Measurements from ENCODE around the gene IFI30.
"Not testable (repeated sequence)": the region's sequence is repeated elsewhere in the genome, so short reads cannot be mapped to it uniquely, and the experiment has no call there.

IFI30 gene

DNA sequence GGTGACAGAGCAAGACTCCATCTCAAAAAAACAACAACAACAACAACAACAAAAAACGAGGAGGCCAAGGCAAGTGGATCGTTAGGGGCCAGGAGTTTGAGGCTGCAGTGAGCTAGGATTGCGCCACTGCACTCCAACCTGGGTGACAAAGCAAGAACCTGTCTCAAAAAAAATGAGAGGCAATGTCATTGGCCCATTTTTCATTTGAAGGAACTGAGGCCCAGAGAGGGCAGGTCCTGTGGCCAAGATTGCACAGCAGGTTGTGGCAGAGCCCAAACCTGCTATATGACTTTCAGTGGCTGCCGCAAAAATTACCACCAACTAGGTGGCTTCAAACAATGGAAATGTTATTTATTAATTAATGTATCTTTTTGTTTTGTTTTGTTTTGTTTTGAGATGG is 15.1 kb upstream of the IFI30 start:
- peaks cover 9% of the 10 kb centered on the region for H3K79me2 ChIP-seq
- no peak overlapping the region for H3K4me2 ChIP-seq (ENCODE audit: low read length)
- no peak overlapping the region for H3K4me3 ChIP-seq (ENCODE audit: low read depth, low read length)
- TF ChIP-seq, protein P1, sequence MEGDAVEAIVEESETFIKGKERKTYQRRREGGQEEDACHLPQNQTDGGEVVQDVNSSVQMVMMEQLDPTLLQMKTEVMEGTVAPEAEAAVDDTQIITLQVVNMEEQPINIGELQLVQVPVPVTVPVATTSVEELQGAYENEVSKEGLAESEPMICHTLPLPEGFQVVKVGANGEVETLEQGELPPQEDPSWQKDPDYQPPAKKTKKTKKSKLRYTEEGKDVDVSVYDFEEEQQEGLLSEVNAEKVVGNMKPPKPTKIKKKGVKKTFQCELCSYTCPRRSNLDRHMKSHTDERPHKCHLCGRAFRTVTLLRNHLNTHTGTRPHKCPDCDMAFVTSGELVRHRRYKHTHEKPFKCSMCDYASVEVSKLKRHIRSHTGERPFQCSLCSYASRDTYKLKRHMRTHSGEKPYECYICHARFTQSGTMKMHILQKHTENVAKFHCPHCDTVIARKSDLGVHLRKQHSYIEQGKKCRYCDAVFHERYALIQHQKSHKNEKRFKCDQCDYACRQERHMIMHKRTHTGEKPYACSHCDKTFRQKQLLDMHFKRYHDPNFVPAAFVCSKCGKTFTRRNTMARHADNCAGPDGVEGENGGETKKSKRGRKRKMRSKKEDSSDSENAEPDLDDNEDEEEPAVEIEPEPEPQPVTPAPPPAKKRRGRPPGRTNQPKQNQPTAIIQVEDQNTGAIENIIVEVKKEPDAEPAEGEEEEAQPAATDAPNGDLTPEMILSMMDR (IDR thresholded peaks at IDR 0.05) = no peak
- no peak overlapping the region for H2AFZ ChIP-seq
- H3K27me3 ChIP-seq (ENCODE audit: control insufficient read depth, insufficient read depth, low read length) = no peaks in the 10 kb centered on the region
- no peak overlapping the region for H3K27ac ChIP-seq
- H3K4me1 ChIP-seq = peaks cover 30% of the 10 kb centered on the region
- no peaks in the 10 kb centered on the region for H3K9me3 ChIP-seq (ENCODE audit: control insufficient read depth, low read length)
- no peaks in the 10 kb centered on the region for H3K36me3 ChIP-seq (ENCODE audit: control insufficient read depth, insufficient read depth, low read length)
- H3K9ac ChIP-seq = no peak overlapping the region

DNA sequence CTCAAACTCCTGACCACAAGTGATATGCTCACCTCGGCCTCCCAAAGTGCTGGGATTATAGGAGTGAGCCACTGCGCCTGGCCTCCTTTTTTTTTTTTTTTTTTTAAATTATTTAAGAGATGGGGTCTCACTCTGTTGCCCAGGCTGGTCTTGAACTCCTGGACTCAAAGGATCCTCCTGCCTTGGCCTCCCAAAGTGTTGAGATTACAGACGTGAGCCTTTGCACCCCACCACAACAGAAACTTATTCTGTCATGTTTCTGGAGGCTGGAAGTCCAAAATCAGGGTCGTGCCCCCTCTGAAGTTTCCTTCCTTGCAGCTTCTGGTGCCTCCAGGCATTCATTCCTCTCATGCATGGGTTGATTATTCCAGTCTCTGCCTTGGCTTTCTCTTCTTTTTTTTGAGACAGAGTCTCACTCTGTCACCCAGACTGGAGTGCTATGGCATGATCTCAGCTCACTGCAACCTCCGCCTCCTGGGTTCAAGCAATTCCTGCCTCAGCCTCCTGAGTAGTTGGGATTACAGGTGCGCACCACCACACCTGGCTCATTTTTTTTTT is 14.5 kb upstream of the IFI30 start:
- peaks cover 30% of the 10 kb centered on the region for H3K4me1 ChIP-seq
- not testable (repeated sequence) for H3K79me2 ChIP-seq; H3K27ac ChIP-seq; H3K9me3 ChIP-seq (ENCODE audit: control insufficient read depth, low read length); H3K9ac ChIP-seq; H3K4me2 ChIP-seq (ENCODE audit: low read length); H2AFZ ChIP-seq; H3K4me3 ChIP-seq (ENCODE audit: low read depth, low read length); H3K27me3 ChIP-seq (ENCODE audit: control insufficient read depth, insufficient read depth, low read length); H3K36me3 ChIP-seq (ENCODE audit: control insufficient read depth, insufficient read depth, low read length)

DNA sequence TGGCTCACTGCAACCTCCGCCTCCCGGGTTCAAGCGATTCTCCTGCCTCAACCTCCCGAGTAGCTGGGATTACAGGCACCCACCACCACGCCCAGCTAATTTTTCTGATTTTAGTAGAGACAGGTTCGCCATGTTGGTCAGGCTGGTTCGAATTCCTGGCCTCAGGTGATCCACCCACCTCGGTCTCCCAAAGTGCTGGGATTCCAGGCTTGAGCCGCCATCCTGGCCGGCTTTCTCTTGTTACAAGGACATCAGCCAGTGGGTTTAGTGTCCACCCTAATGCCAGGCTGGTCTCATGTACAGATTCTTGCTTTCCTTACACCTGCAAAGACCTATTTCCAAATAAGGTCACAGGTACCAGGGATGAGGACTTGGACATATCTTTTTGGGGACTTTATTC is 13.8 kb upstream of the IFI30 start:
- Histone ChIP-seq H2AFZ (no peak overlapping the region), H3K79me2 (peaks cover 9% of the 10 kb centered on the region), H3K9me3 (ENCODE audit: control insufficient read depth, low read length) (no peaks in the 10 kb centered on the region), H3K4me3 (ENCODE audit: low read depth, low read length) (no peak overlapping the region), H3K27ac (no peak overlapping the region), H3K4me1 (peaks cover 26% of the 10 kb centered on the region), H3K4me2 (ENCODE audit: low read length) (no peak overlapping the region), H3K9ac (no peak overlapping the region), H3K27me3 (ENCODE audit: control insufficient read depth, insufficient read depth, low read length) (no peaks in the 10 kb centered on the region), H3K36me3 (ENCODE audit: control insufficient read depth, insufficient read depth, low read length) (no peaks in the 10 kb centered on the region)
- TF ChIP-seq, protein P1 (IDR thresholded peaks at IDR 0.05) = no peak

DNA sequence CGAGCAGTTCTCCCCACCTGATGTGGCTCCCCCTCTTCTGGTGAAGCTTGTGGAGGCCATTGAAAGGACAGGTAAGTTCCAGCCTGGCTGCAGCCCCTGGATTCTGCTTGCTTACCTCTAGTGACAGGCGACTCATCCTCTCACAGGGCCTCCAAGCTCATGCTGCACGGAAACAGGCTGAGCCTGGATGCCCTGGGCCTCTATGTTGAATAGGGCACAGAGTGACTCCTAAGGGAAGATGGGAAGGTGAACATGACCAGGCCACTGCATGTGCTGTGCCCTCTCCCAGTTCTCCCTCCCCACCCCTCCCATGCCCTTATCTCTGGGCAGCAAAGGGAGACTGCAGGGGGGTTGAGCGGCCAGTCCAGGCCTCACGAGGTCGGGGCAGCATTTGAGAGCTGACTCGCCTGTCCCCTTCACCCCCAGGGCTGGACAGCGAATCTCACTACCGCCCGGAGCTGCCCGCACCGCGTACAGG is 13.1 kb upstream of the IFI30 start:
- Histone ChIP-seq H3K4me3 (ENCODE audit: low read depth, low read length) (no peak overlapping the region), H3K4me1 (peaks cover 25% of the 10 kb centered on the region), H3K4me2 (ENCODE audit: low read length) (peak overlapping the region; percentile 57), H3K27ac (peak overlapping the region; percentile 63), H3K9ac (no peak overlapping the region), H3K79me2 (peaks cover 9% of the 10 kb centered on the region), H2AFZ (no peak overlapping the region), H3K36me3 (ENCODE audit: control insufficient read depth, insufficient read depth, low read length) (no peaks in the 10 kb centered on the region), H3K27me3 (ENCODE audit: control insufficient read depth, insufficient read depth, low read length) (no peaks in the 10 kb centered on the region), H3K9me3 (ENCODE audit: control insufficient read depth, low read length) (no peaks in the 10 kb centered on the region)
- TF ChIP-seq, protein P1 (IDR thresholded peaks at IDR 0.05) = no peak

DNA sequence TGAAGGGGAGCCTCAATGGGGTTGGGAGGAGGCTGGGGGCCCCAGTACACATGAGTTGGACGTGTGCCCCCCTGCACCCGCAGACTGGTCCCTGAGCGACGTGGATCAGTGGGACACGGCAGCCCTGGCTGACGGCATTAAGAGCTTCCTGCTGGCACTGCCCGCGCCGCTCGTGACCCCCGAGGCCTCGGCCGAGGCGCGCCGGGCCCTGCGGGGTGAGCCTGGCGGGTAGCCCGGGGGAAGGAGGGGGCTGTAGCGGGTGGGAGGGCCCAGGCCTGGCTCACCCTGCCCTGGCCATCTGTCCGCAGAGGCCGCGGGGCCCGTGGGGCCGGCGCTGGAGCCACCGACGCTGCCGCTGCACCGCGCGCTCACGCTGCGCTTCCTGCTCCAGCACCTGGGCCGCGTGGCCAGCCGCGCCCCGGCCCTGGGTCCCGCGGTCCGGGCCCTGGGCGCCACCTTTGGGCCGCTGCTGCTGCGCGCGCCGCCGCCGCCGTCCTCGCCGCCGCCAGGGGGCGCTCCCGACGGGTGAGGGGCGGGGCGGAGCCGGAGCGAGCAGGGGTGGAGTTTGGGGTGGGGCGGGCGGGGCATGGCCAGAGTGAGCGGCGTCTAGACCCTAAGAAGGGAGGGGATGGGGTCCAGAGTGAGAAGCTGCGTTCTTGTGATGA is 12.5 kb upstream of the IFI30 start:
- H3K9me3 ChIP-seq (ENCODE audit: control insufficient read depth, low read length) = no peaks in the 10 kb centered on the region
- H3K4me2 ChIP-seq (ENCODE audit: low read length) = peak overlapping the region; percentile 57
- TF ChIP-seq, protein P1 (IDR thresholded peaks at IDR 0.05) = no peak
- H3K27me3 ChIP-seq (ENCODE audit: control insufficient read depth, insufficient read depth, low read length) = no peaks in the 10 kb centered on the region
- H3K79me2 ChIP-seq = peaks cover 6% of the 10 kb centered on the region
- no peak overlapping the region for H3K4me3 ChIP-seq (ENCODE audit: low read depth, low read length)
- no peaks in the 10 kb centered on the region for H3K36me3 ChIP-seq (ENCODE audit: control insufficient read depth, insufficient read depth, low read length)
- peaks cover 19% of the 10 kb centered on the region for H3K4me1 ChIP-seq
- no peak overlapping the region for H2AFZ ChIP-seq
- peak overlapping the region; percentile 63 for H3K27ac ChIP-seq
- H3K9ac ChIP-seq = no peak overlapping the region

Measured in parathyroid adenoma (tissue), 2 donors.